GM23338 (cell line): Measurements from ENCODE around the gene SFSWAP. TPM values are rescaled to one million over a fixed set of nuclear protein-coding genes. Genes with fewer than 3 reads are reported as not detected.

Experiments
- ATAC-seq: fragments of 200-7000 bp; cut with Tn5 transposase; 3 replicates; pipeline ENCODE4 v1.9.1; 2020
- DNase-seq: peaks from one replicate; pipeline ENCODE4 v3.0.0-alpha.2; 2015; ENCODE audit warnings: low spot score
- H2AFZ ChIP-seq: fragments of 200-600 bp; sonication (generic); 2 replicates; pipeline ENCODE4 v1.8.0; 2016; ENCODE audit warnings: antibody characterized with exemption, mild to moderate bottlenecking, moderate library complexity
- H3F3A ChIP-seq: fragments of 200-600 bp; sonication (generic); replicated peaks from 2 replicates; pipeline ENCODE4 v1.8.0; 2017; ENCODE audit warnings: antibody characterized with exemption, mixed run types, low read depth
- H3K27ac ChIP-seq: fragments of 200-600 bp; sonication (generic); 2 replicates; pipeline ENCODE4 v1.6.1; 2016; ENCODE audit warnings: low read depth
- H3K27me3 ChIP-seq: fragments of 200-600 bp; sonication (generic); 2 replicates; pipeline ENCODE4 v1.8.0; 2016; ENCODE audit warnings: mild to moderate bottlenecking, mixed run types, moderate library complexity; ENCODE audit not compliant: insufficient read depth
- H3K36me3 ChIP-seq: fragments of 200-600 bp; sonication (generic); 2 replicates; pipeline ENCODE4 v1.8.0; 2016; ENCODE audit warnings: mild to moderate bottlenecking; ENCODE audit not compliant: insufficient read depth
- H3K4me1 ChIP-seq: fragments of 200-600 bp; sonication (generic); 2 replicates; pipeline ENCODE4 v1.8.0; 2016; ENCODE audit warnings: mild to moderate bottlenecking, moderate library complexity; ENCODE audit not compliant: insufficient read depth
- H3K4me2 ChIP-seq: fragments of 200-600 bp; sonication (generic); 2 replicates; pipeline ENCODE4 v1.7.1; 2017; ENCODE audit warnings: mixed run types
- H3K4me3 ChIP-seq: fragments of 200-600 bp; sonication (generic); 2 replicates; pipeline ENCODE4 v1.6.1; 2016; ENCODE audit warnings: mixed run types
- H3K79me2 ChIP-seq: fragments of 200-600 bp; sonication (generic); replicated peaks from 2 replicates; pipeline ENCODE4 v1.8.0; 2017; ENCODE audit warnings: mild to moderate bottlenecking; ENCODE audit not compliant: insufficient read depth
- H3K9me2 ChIP-seq: fragments of 200-600 bp; sonication (generic); 2 replicates; pipeline ENCODE4 v1.8.0; 2017; ENCODE audit not compliant: insufficient read depth
- H4K20me1 ChIP-seq: fragments of 200-600 bp; sonication (generic); replicated peaks from 2 replicates; pipeline ENCODE4 v1.8.0; 2017; ENCODE audit warnings: mild to moderate bottlenecking; ENCODE audit not compliant: insufficient read depth
- H3K27ac Mint-ChIP-seq: 2 replicates; pipeline ENCODE4 v1.8.0; 2020; ENCODE audit warnings: inconsistent platforms, mild to moderate bottlenecking, moderate library complexity, mixed read lengths
- H3K27me3 Mint-ChIP-seq: 3 replicates; pipeline ENCODE4 v1.8.0; 2022; ENCODE audit warnings: low read depth, mild to moderate bottlenecking, moderate library complexity, mixed read lengths, inconsistent platforms; ENCODE audit not compliant: insufficient read depth, poor library complexity
- H3K36me3 Mint-ChIP-seq: 3 replicates; pipeline ENCODE4 v1.8.0; 2021; ENCODE audit warnings: low read depth, mild to moderate bottlenecking, inconsistent platforms, moderate library complexity, mixed read lengths
- H3K4me1 Mint-ChIP-seq: 3 replicates; pipeline ENCODE4 v1.8.0; 2020; ENCODE audit warnings: mild to moderate bottlenecking, inconsistent platforms, mixed read lengths
- H3K4me3 Mint-ChIP-seq: 3 replicates; pipeline ENCODE4 v1.8.0; 2021; ENCODE audit warnings: moderate library complexity, mild to moderate bottlenecking, inconsistent platforms, mixed read lengths
- H3K9me3 Mint-ChIP-seq: 3 replicates; pipeline ENCODE4 v1.8.0; 2020; ENCODE audit warnings: moderate library complexity, mild to moderate bottlenecking, inconsistent platforms, mixed read lengths
- EZH2 ChIP-seq: fragments of 200-600 bp; sonication (generic); IDR thresholded peaks from one replicate; pipeline ENCODE4 v1.8.0; 2017; ENCODE audit warnings: antibody characterized with exemption, mild to moderate bottlenecking, low read depth; ENCODE audit not compliant: unreplicated experiment
- EZH2phosphoT487 ChIP-seq: fragments of 200-600 bp; sonication (generic); IDR thresholded peaks from one replicate; pipeline ENCODE4 v1.8.1; 2018; ENCODE audit warnings: antibody characterized with exemption; ENCODE audit not compliant: unreplicated experiment
- JUNB ChIP-seq: IDR thresholded peaks from one replicate; pipeline ENCODE4 v1.6.1; 2016; ENCODE audit warnings: antibody characterized with exemption; ENCODE audit not compliant: unreplicated experiment
- NANOG ChIP-seq: IDR thresholded peaks from 2 replicates; pipeline ENCODE4 v1.6.1; 2016; ENCODE audit warnings: antibody characterized with exemption, borderline replicate concordance
- POLR2AphosphoS5 ChIP-seq: IDR thresholded peaks from 2 replicates; pipeline ENCODE4 v1.6.1; 2016; ENCODE audit warnings: antibody characterized with exemption, low read depth
- STAT1 ChIP-seq: IDR thresholded peaks from one replicate; pipeline ENCODE4 v1.6.1; 2016; ENCODE audit warnings: antibody characterized with exemption; ENCODE audit not compliant: unreplicated experiment
- ZNF114 ChIP-seq: fragments of 250-450 bp; sonication (Bioruptor Pico); IDR thresholded peaks from 2 replicates; pipeline ENCODE4 v1.5.0; 2020; ENCODE audit warnings: mild to moderate bottlenecking, moderate library complexity
- ZNF331 ChIP-seq: fragments of 250-450 bp; sonication (Bioruptor Pico); IDR thresholded peaks from 2 replicates; pipeline ENCODE4 v1.5.0; 2020; ENCODE audit warnings: low read depth, mild to moderate bottlenecking, moderate library complexity
- long read RNA-seq: library from polyadenylated mRNA; unstranded; transcript quantifications from one replicate; pipeline ENCODE4 v2.0.0, GENCODE V29; 2020; ENCODE audit not compliant: unreplicated experiment
- polyA plus RNA-seq: library from polyadenylated mRNA; unstranded; fragments of >200 nt; fragmentation: Nextera tagmentation; extraction: Ambion mirVana; gene quantifications from 2 replicates; pipeline ENCODE4 v1.2.1, GENCODE V29; 2016
- total RNA-seq: library from RNA; depleted of rRNA; stranded (reverse); fragments of >200 nt; shearing (Covaris generic); gene quantifications from 2 replicates; pipeline ENCODE4 v1.2.3, GENCODE V29; 2014; rRNA removed
- TF ChIP-seq, protein P1 (sequence below): IDR thresholded peaks from one replicate; pipeline ENCODE4 v1.6.1; 2018; ENCODE audit warnings: antibody characterized with exemption; ENCODE audit not compliant: unreplicated experiment
- TF ChIP-seq, protein P2 (sequence below), 2 experiments: fragments of 200-600 bp in 1 of 2; sonication (generic) in 1 of 2; conservative IDR thresholded peaks; 2 replicates each; pipeline versions ENCODE4 v1.5.1 to v1.6.1; 2016 to 2017; ENCODE audit warnings: antibody characterized with exemption in 2 of 2, low read depth in 2 of 2, mild to moderate bottlenecking in 2 of 2, moderate library complexity in 1 of 2
- TF ChIP-seq, protein P3 (sequence below): fragments of 250-450 bp; sonication (Bioruptor Pico); IDR thresholded peaks from 2 replicates; pipeline ENCODE4 v1.5.0; 2020; ENCODE audit warnings: mild to moderate bottlenecking, moderate library complexity
- TF ChIP-seq, protein P4 (sequence below): IDR thresholded peaks from 2 replicates; pipeline ENCODE4 v1.6.1; 2016; ENCODE audit warnings: antibody characterized with exemption

SFSWAP gene
- total RNA-seq (36.2 and 41.0 TPM in 2 replicates), polyA plus RNA-seq (49.0 and 49.8 TPM in 2 replicates)
- long read RNA-seq, partial matches to known transcripts: 11 of 22 reads
- long read RNA-seq, other reads (novel, unspliced or antisense): 11 of 22 reads

DNA sequence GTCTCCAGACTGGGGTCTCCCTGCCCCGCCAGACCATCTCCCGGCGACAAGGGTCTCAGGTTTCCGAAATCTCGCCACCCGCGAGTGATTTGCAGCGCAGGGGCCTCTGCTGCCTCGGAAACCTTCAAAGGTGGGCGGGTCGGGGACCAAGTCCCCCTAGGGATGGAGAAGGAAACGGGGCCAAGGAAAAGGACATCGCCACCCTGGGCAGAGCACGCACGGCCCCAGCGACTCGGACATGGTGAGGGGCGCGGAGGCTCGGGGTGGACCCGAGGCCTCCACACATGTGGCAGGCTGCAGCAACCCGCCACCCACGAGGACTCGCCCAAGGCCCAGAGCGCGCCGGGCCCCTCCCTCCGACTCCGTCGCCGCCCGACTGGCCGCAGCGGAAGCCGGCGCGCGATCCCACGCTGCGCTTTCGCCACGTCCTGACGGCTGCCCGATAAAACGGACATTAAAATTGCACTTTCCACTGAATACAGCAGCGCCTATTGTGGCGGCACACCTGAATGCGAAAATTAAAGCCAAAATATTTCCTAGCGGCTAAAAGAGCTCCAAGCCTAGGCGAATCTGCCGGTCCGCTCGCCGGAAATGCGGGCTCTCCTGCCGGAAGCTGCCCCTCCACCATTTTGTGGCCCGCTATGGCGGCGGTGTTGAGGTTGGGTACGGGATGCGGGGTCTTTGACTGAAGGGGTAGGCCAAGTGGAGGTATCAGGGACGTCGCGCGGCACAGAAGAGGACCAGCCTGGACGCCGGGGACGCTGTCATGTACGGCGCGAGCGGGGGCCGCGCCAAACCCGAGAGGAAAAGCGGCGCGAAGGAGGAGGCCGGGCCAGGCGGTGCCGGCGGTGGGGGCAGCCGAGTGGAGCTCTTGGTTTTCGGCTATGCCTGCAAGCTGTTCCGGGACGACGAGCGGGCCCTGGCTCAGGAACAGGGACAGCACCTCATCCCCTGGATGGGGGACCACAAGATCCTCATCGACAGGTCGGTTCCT is at the start of gene SFSWAP:
SFSWAP (plus strand) TSS at position 627 of the 994 bp plus-strand sequence; CDS start at position 767, 140 bp downstream.
- peak; percentile 75 for DNase-seq
- Histone ChIP-seq H3K27ac (peak within 1 kb of the TSS; percentile 100), H3K36me3 (peaks cover 22% of the 10 kb centered on the region; the same call in 1 of the 2 replicates), H3K27me3 (no peaks in the 10 kb centered on the region), H4K20me1 (peaks cover 9% of the 10 kb centered on the region), H3K79me2 (peaks cover 36% of the 10 kb centered on the region), H3K4me2 (peak within 1 kb of the TSS; percentile 95), H3K4me1 (peaks cover 4% of the 10 kb centered on the region; the same call in 1 of the 2 replicates), H3K9me2 (no peaks in the 10 kb centered on the region), H2AFZ (peak within 1 kb of the TSS; percentile 100), H3F3A (no peaks in the 10 kb centered on the region), H3K4me3 (peak within 1 kb of the TSS; percentile 98)
- peaks cover 3% of the 10 kb centered on the region; the same call in 2 of the 3 replicates for H3K9me3 Mint-ChIP-seq
- peaks cover 29% of the 10 kb centered on the region for H3K36me3 Mint-ChIP-seq
- ATAC-seq: peak; percentile 92
- peaks cover 12% of the 10 kb centered on the region for H3K27me3 Mint-ChIP-seq
- peak within 1 kb of the TSS; percentile 99 for H3K27ac Mint-ChIP-seq
- peaks cover 17% of the 10 kb centered on the region for H3K4me1 Mint-ChIP-seq
- peak within 1 kb of the TSS; percentile 88 for H3K4me3 Mint-ChIP-seq
- TF ChIP-seq, protein P1, sequence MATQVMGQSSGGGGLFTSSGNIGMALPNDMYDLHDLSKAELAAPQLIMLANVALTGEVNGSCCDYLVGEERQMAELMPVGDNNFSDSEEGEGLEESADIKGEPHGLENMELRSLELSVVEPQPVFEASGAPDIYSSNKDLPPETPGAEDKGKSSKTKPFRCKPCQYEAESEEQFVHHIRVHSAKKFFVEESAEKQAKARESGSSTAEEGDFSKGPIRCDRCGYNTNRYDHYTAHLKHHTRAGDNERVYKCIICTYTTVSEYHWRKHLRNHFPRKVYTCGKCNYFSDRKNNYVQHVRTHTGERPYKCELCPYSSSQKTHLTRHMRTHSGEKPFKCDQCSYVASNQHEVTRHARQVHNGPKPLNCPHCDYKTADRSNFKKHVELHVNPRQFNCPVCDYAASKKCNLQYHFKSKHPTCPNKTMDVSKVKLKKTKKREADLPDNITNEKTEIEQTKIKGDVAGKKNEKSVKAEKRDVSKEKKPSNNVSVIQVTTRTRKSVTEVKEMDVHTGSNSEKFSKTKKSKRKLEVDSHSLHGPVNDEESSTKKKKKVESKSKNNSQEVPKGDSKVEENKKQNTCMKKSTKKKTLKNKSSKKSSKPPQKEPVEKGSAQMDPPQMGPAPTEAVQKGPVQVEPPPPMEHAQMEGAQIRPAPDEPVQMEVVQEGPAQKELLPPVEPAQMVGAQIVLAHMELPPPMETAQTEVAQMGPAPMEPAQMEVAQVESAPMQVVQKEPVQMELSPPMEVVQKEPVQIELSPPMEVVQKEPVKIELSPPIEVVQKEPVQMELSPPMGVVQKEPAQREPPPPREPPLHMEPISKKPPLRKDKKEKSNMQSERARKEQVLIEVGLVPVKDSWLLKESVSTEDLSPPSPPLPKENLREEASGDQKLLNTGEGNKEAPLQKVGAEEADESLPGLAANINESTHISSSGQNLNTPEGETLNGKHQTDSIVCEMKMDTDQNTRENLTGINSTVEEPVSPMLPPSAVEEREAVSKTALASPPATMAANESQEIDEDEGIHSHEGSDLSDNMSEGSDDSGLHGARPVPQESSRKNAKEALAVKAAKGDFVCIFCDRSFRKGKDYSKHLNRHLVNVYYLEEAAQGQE: peak; percentile 9
- TF ChIP-seq STAT1 (no peak), ZNF331 (no peak), JUNB (no peak), EZH2phosphoT487 (no peak), POLR2AphosphoS5 (peak; percentile 75), EZH2 (no peak), NANOG (no peak), ZNF114 (CRISPR knock-in tag) (peak; percentile 91)
- TF ChIP-seq, protein P2, sequence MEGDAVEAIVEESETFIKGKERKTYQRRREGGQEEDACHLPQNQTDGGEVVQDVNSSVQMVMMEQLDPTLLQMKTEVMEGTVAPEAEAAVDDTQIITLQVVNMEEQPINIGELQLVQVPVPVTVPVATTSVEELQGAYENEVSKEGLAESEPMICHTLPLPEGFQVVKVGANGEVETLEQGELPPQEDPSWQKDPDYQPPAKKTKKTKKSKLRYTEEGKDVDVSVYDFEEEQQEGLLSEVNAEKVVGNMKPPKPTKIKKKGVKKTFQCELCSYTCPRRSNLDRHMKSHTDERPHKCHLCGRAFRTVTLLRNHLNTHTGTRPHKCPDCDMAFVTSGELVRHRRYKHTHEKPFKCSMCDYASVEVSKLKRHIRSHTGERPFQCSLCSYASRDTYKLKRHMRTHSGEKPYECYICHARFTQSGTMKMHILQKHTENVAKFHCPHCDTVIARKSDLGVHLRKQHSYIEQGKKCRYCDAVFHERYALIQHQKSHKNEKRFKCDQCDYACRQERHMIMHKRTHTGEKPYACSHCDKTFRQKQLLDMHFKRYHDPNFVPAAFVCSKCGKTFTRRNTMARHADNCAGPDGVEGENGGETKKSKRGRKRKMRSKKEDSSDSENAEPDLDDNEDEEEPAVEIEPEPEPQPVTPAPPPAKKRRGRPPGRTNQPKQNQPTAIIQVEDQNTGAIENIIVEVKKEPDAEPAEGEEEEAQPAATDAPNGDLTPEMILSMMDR (conservative IDR thresholded peaks at IDR 0.05; ENCODE audit: low read depth in 2 of 2): no peak
- TF ChIP-seq, protein P3, sequence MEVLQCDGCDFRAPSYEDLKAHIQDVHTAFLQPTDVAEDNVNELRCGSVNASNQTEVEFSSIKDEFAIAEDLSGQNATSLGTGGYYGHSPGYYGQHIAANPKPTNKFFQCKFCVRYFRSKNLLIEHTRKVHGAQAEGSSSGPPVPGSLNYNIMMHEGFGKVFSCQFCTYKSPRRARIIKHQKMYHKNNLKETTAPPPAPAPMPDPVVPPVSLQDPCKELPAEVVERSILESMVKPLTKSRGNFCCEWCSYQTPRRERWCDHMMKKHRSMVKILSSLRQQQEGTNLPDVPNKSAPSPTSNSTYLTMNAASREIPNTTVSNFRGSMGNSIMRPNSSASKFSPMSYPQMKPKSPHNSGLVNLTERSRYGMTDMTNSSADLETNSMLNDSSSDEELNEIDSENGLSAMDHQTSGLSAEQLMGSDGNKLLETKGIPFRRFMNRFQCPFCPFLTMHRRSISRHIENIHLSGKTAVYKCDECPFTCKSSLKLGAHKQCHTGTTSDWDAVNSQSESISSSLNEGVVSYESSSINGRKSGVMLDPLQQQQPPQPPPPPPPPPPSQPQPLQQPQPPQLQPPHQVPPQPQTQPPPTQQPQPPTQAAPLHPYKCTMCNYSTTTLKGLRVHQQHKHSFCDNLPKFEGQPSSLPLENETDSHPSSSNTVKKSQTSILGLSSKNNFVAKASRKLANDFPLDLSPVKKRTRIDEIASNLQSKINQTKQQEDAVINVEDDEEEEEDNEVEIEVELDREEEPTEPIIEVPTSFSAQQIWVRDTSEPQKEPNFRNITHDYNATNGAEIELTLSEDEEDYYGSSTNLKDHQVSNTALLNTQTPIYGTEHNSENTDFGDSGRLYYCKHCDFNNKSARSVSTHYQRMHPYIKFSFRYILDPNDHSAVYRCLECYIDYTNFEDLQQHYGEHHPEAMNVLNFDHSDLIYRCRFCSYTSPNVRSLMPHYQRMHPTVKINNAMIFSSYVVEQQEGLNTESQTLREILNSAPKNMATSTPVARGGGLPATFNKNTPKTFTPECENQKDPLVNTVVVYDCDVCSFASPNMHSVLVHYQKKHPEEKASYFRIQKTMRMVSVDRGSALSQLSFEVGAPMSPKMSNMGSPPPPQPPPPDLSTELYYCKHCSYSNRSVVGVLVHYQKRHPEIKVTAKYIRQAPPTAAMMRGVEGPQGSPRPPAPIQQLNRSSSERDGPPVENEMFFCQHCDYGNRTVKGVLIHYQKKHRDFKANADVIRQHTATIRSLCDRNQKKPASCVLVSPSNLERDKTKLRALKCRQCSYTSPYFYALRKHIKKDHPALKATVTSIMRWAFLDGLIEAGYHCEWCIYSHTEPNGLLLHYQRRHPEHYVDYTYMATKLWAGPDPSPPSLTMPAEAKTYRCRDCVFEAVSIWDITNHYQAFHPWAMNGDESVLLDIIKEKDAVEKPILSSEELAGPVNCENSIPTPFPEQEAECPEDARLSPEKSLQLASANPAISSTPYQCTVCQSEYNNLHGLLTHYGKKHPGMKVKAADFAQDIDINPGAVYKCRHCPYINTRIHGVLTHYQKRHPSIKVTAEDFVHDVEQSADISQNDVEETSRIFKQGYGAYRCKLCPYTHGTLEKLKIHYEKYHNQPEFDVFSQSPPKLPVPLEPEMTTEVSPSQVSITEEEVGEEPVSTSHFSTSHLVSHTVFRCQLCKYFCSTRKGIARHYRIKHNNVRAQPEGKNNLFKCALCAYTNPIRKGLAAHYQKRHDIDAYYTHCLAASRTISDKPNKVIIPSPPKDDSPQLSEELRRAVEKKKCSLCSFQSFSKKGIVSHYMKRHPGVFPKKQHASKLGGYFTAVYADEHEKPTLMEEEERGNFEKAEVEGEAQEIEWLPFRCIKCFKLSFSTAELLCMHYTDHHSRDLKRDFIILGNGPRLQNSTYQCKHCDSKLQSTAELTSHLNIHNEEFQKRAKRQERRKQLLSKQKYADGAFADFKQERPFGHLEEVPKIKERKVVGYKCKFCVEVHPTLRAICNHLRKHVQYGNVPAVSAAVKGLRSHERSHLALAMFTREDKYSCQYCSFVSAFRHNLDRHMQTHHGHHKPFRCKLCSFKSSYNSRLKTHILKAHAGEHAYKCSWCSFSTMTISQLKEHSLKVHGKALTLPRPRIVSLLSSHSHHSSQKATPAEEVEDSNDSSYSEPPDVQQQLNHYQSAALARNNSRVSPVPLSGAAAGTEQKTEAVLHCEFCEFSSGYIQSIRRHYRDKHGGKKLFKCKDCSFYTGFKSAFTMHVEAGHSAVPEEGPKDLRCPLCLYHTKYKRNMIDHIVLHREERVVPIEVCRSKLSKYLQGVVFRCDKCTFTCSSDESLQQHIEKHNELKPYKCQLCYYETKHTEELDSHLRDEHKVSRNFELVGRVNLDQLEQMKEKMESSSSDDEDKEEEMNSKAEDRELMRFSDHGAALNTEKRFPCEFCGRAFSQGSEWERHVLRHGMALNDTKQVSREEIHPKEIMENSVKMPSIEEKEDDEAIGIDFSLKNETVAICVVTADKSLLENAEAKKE (CRISPR knock-in tag): no peak
- TF ChIP-seq, protein P4, sequence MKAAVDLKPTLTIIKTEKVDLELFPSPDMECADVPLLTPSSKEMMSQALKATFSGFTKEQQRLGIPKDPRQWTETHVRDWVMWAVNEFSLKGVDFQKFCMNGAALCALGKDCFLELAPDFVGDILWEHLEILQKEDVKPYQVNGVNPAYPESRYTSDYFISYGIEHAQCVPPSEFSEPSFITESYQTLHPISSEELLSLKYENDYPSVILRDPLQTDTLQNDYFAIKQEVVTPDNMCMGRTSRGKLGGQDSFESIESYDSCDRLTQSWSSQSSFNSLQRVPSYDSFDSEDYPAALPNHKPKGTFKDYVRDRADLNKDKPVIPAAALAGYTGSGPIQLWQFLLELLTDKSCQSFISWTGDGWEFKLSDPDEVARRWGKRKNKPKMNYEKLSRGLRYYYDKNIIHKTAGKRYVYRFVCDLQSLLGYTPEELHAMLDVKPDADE: peak; percentile 64; the same call in 1 of the 2 replicates
